AG10803 (cell line): Measurements from ENCODE around the gene FAM3A.
A peak's percentile ranks its signal among the peaks of the same experiment; 100 is the strongest.
"Not testable (repeated sequence)": the region's sequence is repeated elsewhere in the genome, so short reads cannot be mapped to it uniquely, and the experiment has no call there.

Experiments
- DNase-seq: peaks from one replicate; pipeline ENCODE4 v3.0.0; 2010; ENCODE audit warnings: low read depth
- H3K4me3 ChIP-seq: 2 replicates; pipeline ENCODE4 v1.5.1; 2011; ENCODE audit warnings: mild to moderate bottlenecking, low read length, control low read depth
- TF ChIP-seq, protein P1 (sequence below): conservative IDR thresholded peaks from 2 replicates; pipeline ENCODE4 v1.5.1; 2011; ENCODE audit warnings: mild to moderate bottlenecking, low read length, control low read depth, inconsistent platforms

FAM3A gene

DNA sequence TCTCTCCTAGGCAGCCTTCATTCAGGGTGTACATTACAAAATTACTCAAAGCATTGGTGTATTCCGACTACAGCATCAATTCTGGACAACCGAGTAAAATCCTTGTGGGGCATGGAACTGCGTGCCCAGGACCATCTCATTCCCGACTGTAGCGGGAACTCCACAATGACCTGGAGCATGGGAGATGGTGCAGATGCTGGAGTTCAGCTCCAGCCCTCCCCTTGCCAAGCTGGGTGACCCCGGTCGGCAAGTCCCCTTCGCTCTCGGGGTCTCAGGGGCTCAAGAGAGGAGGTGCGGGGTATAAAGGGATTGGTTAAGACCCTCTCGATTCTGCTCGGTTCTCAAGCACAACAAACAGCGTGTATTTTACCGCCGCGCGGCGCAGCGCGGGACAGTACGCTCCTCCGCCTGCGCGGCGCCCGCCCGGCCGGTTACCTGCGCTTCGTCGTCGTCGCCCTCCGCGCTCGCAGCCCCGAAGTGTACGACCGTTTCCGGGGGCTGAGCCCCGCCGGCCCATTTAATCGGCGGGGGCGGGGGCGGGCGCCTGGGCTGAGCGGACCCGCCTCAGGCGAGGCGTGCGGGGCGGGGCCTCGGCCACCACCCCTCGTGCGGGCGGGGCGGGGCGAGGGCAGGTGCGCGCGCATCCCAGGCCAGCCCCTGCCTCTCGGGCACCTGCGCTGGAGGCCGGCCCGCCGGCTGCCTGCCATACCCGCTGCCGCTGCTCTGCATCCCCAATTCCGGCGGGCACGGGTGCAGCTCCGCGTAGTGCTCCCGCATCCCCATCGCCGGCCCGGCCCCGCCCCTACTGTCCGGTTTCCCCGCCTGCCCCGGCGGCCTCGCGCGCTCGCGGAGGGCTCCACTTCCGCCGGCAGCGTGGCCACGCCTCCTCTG lies 30.6 kb upstream of the FAM3A start, which contains the start of gene G6PD:
Gene G6PD, minus strand, starts transcription at position 493 of the 891 bp plus-strand sequence. CDS start 691 bp downstream, outside the sequence.
- TF ChIP-seq, protein P1, sequence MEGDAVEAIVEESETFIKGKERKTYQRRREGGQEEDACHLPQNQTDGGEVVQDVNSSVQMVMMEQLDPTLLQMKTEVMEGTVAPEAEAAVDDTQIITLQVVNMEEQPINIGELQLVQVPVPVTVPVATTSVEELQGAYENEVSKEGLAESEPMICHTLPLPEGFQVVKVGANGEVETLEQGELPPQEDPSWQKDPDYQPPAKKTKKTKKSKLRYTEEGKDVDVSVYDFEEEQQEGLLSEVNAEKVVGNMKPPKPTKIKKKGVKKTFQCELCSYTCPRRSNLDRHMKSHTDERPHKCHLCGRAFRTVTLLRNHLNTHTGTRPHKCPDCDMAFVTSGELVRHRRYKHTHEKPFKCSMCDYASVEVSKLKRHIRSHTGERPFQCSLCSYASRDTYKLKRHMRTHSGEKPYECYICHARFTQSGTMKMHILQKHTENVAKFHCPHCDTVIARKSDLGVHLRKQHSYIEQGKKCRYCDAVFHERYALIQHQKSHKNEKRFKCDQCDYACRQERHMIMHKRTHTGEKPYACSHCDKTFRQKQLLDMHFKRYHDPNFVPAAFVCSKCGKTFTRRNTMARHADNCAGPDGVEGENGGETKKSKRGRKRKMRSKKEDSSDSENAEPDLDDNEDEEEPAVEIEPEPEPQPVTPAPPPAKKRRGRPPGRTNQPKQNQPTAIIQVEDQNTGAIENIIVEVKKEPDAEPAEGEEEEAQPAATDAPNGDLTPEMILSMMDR, result no peak
- DNase-seq, result peak; percentile 37
- H3K4me3 ChIP-seq, result peak within 1 kb of the TSS; percentile 80

DNA sequence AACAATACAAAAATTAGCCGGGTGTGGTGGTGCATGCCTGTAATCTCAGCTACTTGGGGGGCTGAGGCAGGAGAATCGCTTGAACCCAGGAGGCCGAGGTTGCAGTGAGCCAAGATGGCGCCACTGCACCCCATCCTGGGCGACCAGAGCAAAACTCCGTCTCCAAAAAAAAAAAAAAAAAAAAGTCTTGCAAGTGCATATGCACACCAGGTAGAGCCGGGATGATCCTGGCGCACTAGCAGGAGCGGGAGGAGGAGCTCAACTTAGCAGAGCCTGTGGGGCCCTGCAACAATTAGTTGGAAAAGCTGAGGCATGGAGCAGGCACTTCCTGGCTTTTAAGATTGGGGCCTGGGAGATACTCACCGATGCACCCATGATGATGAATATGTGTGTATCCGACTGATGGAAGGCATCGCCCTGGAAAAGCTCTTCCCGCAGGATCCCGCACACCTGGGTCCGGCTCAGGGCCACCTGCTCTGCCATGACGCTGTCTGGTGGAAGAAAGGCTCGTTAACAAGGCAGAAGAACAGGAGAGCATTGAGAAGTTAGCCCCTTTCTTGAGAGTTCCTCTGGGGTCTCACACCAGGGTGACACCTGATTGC lies 29.7 kb upstream of the FAM3A start:
- TF ChIP-seq, protein P1, result no peak
- H3K4me3 ChIP-seq, result peak overlapping the region; percentile 70
- DNase-seq, result no peak

DNA sequence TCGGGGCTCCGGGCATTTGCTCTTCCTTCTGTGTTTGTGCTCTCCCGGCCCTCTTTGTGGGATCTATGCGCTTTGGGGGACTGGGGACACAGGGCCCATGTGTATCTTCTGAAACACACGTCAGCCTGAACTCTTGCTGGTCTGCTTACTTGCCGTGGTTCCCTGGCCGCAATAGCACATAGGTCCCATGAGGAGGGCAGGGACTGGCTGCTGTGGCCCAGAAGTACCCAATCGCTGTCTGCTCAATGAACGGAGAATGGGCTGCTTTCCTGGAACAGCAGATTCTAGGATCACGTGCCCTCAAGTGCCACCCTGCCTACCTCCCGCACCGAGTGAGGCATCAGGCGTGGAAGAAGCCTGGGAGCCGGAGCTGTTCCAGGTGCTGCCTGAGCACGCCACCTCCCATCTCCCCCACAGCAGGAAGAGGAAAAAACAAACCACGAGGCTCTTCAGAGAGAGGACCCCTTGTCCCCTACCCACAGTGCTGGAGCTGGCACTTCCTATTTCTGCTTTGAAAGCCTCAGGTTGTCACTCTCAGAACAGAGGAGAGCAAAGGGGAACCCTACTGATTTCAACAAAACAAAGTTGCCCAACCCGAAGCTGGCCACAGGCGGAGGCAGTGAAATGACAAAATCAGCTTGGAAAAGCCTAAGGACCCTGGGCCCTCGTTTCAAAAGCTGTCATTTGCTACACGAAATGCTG lies 26.8 kb upstream of the FAM3A start:
- TF ChIP-seq, protein P1, result no peak

DNA sequence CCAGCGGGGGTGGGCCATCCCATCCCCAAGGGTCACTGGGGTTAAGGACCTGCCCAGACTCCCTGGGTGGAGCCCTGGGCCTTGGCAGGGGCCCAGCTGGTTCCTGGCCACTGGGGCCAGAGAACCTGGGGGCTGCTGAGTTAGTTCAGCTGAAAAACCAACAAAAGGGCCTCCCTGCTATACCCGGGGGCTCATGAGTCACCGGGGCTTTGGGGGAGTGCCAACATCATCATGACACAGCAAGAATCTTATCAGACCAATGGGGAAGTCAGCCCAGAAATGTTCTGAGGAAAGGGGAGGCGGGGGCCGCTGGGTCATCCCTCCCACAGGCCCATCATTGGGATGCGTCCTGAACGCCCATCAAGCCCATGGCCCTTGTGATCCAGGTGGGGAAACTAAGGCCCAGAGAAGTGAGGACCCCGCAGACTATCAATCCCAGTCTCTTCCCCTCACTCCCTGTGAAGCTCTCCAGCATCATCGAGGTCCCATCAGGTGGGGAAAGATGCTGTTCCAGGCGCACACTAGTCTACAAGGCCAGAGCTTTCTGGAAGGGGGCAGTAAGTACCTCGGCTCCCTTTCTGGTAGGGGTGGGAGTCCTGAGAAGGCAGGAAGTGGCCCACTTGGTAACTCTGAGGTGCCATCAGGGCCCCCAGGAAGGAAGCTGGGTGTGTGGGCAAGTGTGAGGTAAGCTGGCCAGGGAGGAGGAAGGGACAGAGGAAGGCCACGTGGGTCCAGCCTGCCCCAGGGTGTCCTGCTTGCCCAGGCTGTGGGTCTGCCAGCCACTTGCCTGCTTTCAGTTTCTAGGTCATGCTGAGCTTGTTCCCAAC lies 26.1 kb upstream of the FAM3A start:
- DNase-seq, result peak; percentile 85
- TF ChIP-seq, protein P1, result no peak
- H3K4me3 ChIP-seq, result no peak overlapping the region

More for the DNA sequence above, 26.8 kb upstream of the FAM3A start:
- no peak overlapping the region for H3K4me3 ChIP-seq
- no peak for DNase-seq

DNA sequence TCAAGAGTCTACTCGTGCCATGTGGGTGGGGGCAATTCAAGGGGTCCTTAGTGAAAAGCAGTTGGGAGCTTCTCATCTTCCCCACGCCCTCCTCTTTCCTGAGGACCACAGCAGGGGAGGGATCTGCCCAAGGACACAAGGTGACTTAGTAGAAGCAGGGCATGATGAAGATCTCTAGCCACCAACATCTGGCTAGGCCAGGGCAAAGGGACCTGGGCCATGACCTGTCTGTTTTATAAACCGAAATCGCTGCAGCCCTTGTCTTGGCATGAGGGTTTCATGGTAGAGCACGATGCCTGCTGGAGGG lies 25.5 kb upstream of the FAM3A start:
- H3K4me3 ChIP-seq, result no peak overlapping the region
- no peak for DNase-seq
- TF ChIP-seq, protein P1, result no peak

DNA sequence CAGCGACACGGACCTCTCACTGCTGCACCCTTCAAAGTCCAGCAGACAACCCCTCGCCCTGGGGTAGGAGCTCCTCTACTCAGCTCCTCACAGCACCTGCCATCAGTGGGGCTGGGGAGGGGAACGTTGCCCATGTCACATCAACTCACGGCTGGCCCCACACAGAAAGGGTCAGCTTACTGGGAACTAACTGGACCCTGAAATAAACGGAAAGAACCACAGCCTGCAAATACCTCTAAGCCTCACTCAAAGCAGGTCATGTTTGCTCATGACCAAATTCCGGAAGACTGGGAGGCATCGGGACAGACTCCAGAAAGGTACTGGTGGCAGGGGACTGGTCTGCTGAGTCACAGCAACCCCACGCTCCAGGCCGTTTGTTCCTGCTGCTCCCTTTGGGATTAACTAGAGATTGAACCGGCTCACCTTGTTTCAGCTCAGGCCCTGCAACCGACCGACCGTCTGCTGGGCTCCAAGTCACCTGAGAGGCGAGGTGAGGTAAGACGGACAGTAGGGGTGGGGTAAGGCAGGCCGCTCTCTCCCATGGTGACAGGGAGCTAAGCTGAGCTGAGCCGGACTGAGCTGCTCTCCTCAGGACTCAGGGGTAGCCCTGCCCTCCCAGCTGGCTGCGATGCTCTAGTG lies 25.0 kb upstream of the FAM3A start:
- TF ChIP-seq, protein P1, result no peak

DNA sequence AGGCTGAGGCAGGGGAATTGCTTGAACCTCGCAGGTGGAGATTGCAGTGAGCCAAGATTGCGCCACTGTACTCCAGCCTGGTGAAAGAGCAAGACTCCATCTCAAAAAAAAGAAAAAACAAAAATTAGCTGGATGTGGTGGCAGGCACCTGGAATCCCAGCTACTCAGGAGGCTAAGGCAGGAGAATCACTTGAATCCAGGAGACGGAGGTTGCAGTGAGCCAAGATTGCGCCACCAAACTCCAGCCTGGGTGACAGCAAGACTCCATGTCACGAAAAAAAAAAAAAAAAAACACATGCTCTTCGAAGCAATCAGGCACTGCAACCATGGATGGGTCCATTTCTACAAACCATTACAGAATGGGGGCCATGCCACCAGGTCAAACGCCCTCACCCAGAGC lies 24.3 kb upstream of the FAM3A start:
- not testable (repeated sequence) for H3K4me3 ChIP-seq, DNase-seq

More for the DNA sequence above, 25.0 kb upstream of the FAM3A start:
- no peak for DNase-seq
- H3K4me3 ChIP-seq, result no peak overlapping the region
